GM06990 (cell line): Measurements from ENCODE around the gene CAMTA1.

ENCODE experiments used
- DNase-seq: peaks from one replicate; pipeline ENCODE4 v3.0.0-alpha.2; 2011; ENCODE audit not compliant: insufficient read length; ENCODE audit errors: extremely low read depth
- H3K27me3 ChIP-seq: replicated peaks from 2 replicates; pipeline ENCODE4 v1.6.0; 2011; ENCODE audit warnings: low read length; ENCODE audit not compliant: control insufficient read depth, insufficient read depth
- H3K36me3 ChIP-seq: 2 replicates; pipeline ENCODE4 v1.5.1; 2011; ENCODE audit warnings: low read length; ENCODE audit not compliant: control insufficient read depth, insufficient read depth
- H3K4me3 ChIP-seq: replicated peaks from 2 replicates; pipeline ENCODE4 v1.5.1; 2011; ENCODE audit warnings: low read depth, mild to moderate bottlenecking, control low read depth, low read length
- CTCF ChIP-seq: IDR thresholded peaks from 2 replicates; pipeline ENCODE4 v1.5.1; 2011; ENCODE audit warnings: low read length, control low read depth, mild to moderate bottlenecking, inconsistent platforms; ENCODE audit not compliant: insufficient read depth, poor library complexity, severe bottlenecking

Gene CAMTA1

GRCh38 chr1:6747674-6748073 lies 37.6 kb upstream of the CAMTA1 start:
- TF ChIP-seq CTCF, result no peak
- no peak for DNase-seq
- Histone ChIP-seq H3K27me3 (no peaks in the 10 kb centered on the region), H3K36me3 (no peaks in the 10 kb centered on the region), H3K4me3 (no peak overlapping the region)

GRCh38 chr1:6750490-6750889 lies 34.8 kb upstream of the CAMTA1 start:
- Histone ChIP-seq H3K27me3 (no peaks in the 10 kb centered on the region), H3K4me3 (no peak overlapping the region), H3K36me3 (no peaks in the 10 kb centered on the region)
- no peak for DNase-seq
- TF ChIP-seq CTCF, result no peak

- no peaks in the 10 kb centered on the region for H3K27me3 ChIP-seq
- DNase-seq, result no peak
- H3K36me3 ChIP-seq, result no peaks in the 10 kb centered on the region
- no peak for TF ChIP-seq CTCF
- H3K4me3 ChIP-seq, result no peak overlapping the region
Observed at GRCh38 chr1:6753320-6754140, 31.7 kb upstream of the CAMTA1 start.

- no peak overlapping the region for H3K4me3 ChIP-seq
- TF ChIP-seq CTCF, result no peak
- no peaks in the 10 kb centered on the region for H3K36me3 ChIP-seq
- no peak for DNase-seq
- no peaks in the 10 kb centered on the region for H3K27me3 ChIP-seq
Observed at GRCh38 chr1:6756457-6756856, 28.8 kb upstream of the CAMTA1 start.

GRCh38 chr1:6757719-6758435 lies 27.4 kb upstream of the CAMTA1 start:
- DNase-seq, result no peak
- Histone ChIP-seq H3K4me3 (no peak overlapping the region), H3K27me3 (no peaks in the 10 kb centered on the region), H3K36me3 (no peaks in the 10 kb centered on the region)
- TF ChIP-seq CTCF, result no peak
